Transverse colon (tissue), 4 donors: ENCODE data around the gene WDR91.

ENCODE experiments used
- CTCF ChIP-seq, 5 experiments: fragments of 200-600 bp in 3 of 5; fragments of 450-650 bp in 2 of 5; sonication (generic) in 3 of 5; IDR thresholded peaks; 1 replicate in 2 of 5; 2 replicates in 3 of 5; pipeline ENCODE4 v1.5.1; 2016 to 2017; ENCODE audit warnings: antibody characterized with exemption in 5 of 5, inconsistent platforms in 3 of 5, mild to moderate bottlenecking in 2 of 5, moderate library complexity in 1 of 5
- EP300 ChIP-seq: sonication (generic); formaldehyde crosslinking; IDR thresholded peaks from one replicate; pipeline ENCODE4 v1.6.1; 2017; ENCODE audit warnings: antibody characterized with exemption, low read depth
- POLR2A ChIP-seq: fragments of 450-650 bp; IDR thresholded peaks from one replicate; pipeline ENCODE4 v1.6.1; 2016; ENCODE audit warnings: antibody characterized with exemption, mild to moderate bottlenecking, moderate library complexity
- POLR2AphosphoS5 ChIP-seq, 3 donors: sonication (generic); formaldehyde crosslinking; IDR thresholded peaks; one replicate each; pipeline ENCODE4 v1.6.1; 2016; ENCODE audit warnings: antibody characterized with exemption in 3 of 3

- TF ChIP-seq CTCF (IDR thresholded peaks at IDR 0.05) (no peak), POLR2A (no peak), POLR2AphosphoS5 (IDR thresholded peaks at IDR 0.05) (no peak), EP300 (no peak)
Measured at GRCh38 chr7:135195156-135195555, 16.2 kb downstream of the WDR91 start.
